Measurements from ENCODE around the gene ISYNA1.
A peak's percentile ranks its signal among the peaks of the same experiment; 100 is the strongest.

ISYNA1 gene

GRCh38 chr19:18441804-18442788 lies 4.2 kb upstream of the ISYNA1 start:
- TF ChIP-seq TARDBP (IDR thresholded peaks at IDR 0.05), result peak; percentile 44; the same call in 1 of the 2 replicates
- TF ChIP-seq, protein P1, sequence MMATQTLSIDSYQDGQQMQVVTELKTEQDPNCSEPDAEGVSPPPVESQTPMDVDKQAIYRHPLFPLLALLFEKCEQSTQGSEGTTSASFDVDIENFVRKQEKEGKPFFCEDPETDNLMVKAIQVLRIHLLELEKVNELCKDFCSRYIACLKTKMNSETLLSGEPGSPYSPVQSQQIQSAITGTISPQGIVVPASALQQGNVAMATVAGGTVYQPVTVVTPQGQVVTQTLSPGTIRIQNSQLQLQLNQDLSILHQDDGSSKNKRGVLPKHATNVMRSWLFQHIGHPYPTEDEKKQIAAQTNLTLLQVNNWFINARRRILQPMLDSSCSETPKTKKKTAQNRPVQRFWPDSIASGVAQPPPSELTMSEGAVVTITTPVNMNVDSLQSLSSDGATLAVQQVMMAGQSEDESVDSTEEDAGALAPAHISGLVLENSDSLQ (IDR thresholded peaks at IDR 0.05), result no peak
- no peak for TF ChIP-seq ARNT (IDR thresholded peaks at IDR 0.05)
- no peak for TF ChIP-seq HDGF (IDR thresholded peaks at IDR 0.05; ENCODE audit: borderline replicate concordance)
- TF ChIP-seq NFRKB (IDR thresholded peaks at IDR 0.05), result no peak
- no peak for TF ChIP-seq BHLHE40 (IDR thresholded peaks at IDR 0.05; ENCODE audit: borderline replicate concordance)
- no peak for TF ChIP-seq L3MBTL2 (conservative IDR thresholded peaks at IDR 0.05)
- no peak for TF ChIP-seq ELF4 (IDR thresholded peaks at IDR 0.05)
- ChIA-PET CTCF (interaction anchor here (0.6 to 1.1 kb wide), 2 partner anchors 19 to 842 kb away, joined by 3 read pairs; no protein-coding TSS in a partner anchor), POLR2A (no interaction called here)
- no peak for DNase-seq (ENCODE audit: extremely low spot score)

DNA sequence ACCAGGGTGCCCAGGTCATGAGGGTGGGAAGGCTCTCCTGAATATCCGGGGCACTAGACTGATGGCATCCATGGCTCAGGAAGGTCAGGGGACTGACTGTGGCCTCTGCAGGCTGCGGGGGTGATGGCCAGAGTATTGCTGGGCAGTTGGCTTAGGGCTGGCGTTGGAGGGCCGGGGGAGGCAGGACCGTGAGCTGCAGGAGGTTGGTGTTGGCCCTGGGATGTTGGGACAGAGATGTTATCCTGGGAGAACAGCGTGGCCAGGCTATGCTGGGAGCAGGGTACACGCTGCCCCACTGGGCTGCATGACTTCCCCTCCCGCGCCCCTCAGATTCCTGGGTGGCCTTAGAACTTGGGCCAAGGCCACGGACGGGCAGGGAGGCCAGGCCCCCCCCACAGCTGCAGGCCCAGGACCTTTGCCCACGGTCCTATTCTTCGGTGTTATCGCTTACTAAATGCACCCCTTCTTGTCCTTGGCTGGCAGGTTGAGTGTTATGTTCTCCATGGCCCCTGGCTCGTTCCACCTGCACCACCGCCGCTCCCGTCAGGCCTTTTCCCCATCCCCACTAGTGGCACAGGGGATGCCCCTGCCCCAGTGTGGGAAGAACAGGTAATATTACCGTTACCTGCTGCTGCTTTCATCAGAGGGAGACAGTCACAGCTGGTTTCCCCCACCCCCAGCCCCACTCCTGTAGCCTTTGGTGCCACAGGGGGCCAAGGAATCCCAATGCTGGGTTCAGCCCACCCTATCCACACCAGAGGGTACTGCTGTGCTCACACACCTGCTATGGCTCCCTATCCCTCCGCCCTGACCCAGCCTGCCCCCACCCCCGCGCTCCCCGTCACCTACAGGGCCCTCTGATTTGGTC lies 3.2 kb upstream of the ISYNA1 start:
- ChIA-PET POLR2A (no interaction called here), CTCF (interaction anchor here (0.6 kb wide), 3 partner anchors 16 to 398 kb away, joined by 3 read pairs; no protein-coding TSS in a partner anchor)
- DNase-seq (ENCODE audit: extremely low spot score), result no peak
- no peak for TF ChIP-seq HDGF (IDR thresholded peaks at IDR 0.05; ENCODE audit: borderline replicate concordance)
- no peak for TF ChIP-seq FOXA1 (IDR thresholded peaks at IDR 0.05)
- TF ChIP-seq ELF4 (IDR thresholded peaks at IDR 0.05), result no peak
- TF ChIP-seq SUZ12 (IDR thresholded peaks at IDR 0.05), result no peak
- no peak for TF ChIP-seq L3MBTL2 (conservative IDR thresholded peaks at IDR 0.05)
- TF ChIP-seq NFRKB (IDR thresholded peaks at IDR 0.05), result no peak
- TF ChIP-seq ARNT (IDR thresholded peaks at IDR 0.05), result no peak
- TF ChIP-seq ZNF384 (IDR thresholded peaks at IDR 0.05), result no peak
- no peak for TF ChIP-seq LEF1 (IDR thresholded peaks at IDR 0.05; ENCODE audit: borderline replicate concordance)
- no peak for TF ChIP-seq SP1 (IDR thresholded peaks at IDR 0.05)
- no peak for TF ChIP-seq BHLHE40 (IDR thresholded peaks at IDR 0.05; ENCODE audit: borderline replicate concordance)
- TF ChIP-seq, protein P1 (IDR thresholded peaks at IDR 0.05), result no peak
- no peak for TF ChIP-seq CTBP1 (IDR thresholded peaks at IDR 0.05; ENCODE audit: borderline replicate concordance)
- no peak for TF ChIP-seq TARDBP (IDR thresholded peaks at IDR 0.05)
- no peak for TF ChIP-seq FOXK2 (IDR thresholded peaks at IDR 0.05)

GRCh38 chr19:18440415-18440877 lies 2.5 kb upstream of the ISYNA1 start:
- CTCF ChIA-PET, result interaction anchor here (0.6 kb wide), 3 partner anchors 17 to 399 kb away, joined by 3 read pairs; no protein-coding TSS in a partner anchor
- POLR2A ChIA-PET, result interaction anchor here (0.5 kb wide), 1 partner anchor 151 kb away, joined by 4 read pairs; no protein-coding TSS in a partner anchor
- no peak for DNase-seq (ENCODE audit: extremely low spot score)
- TF ChIP-seq SP1 (IDR thresholded peaks at IDR 0.05), result no peak
- no peak for TF ChIP-seq ARNT (IDR thresholded peaks at IDR 0.05)
- no peak for TF ChIP-seq ZNF384 (IDR thresholded peaks at IDR 0.05)

GRCh38 chr19:18439910-18440237 lies 1.9 kb upstream of the ISYNA1 start:
- DNase-seq (ENCODE audit: extremely low spot score), result no peak
- TF ChIP-seq ELF4 (IDR thresholded peaks at IDR 0.05) (no peak), CTBP1 (IDR thresholded peaks at IDR 0.05; ENCODE audit: borderline replicate concordance) (no peak), HDGF (IDR thresholded peaks at IDR 0.05; ENCODE audit: borderline replicate concordance) (no peak), SP1 (IDR thresholded peaks at IDR 0.05) (no peak)
- ChIA-PET POLR2A (no interaction called here), CTCF (no interaction called here)

- no peak for DNase-seq (ENCODE audit: extremely low spot score)
- CTCF ChIA-PET, result interaction anchor here (1.0 kb wide), 1 partner anchor 23 kb away, joined by 3 read pairs; no protein-coding TSS in a partner anchor
- TF ChIP-seq, protein P1 (IDR thresholded peaks at IDR 0.05), result peak; percentile 64
- TF ChIP-seq FOXK2 (IDR thresholded peaks at IDR 0.05), result no peak
- POLR2A ChIA-PET, result interaction anchor here (1.0 to 1.5 kb wide), 4 partner anchors 11 to 107 kb away, joined by 3 to 8 read pairs (median 4); partner anchors contain the start of gene SSBP4
Observed at GRCh38 chr19:18439025-18439909, 1.3 kb upstream of the ISYNA1 start.
